SK-N-SH treated with all-trans-retinoic acid at 6 μM for 48 hours (cell line): ENCODE data around the gene FPR1.

Source experiments
- ATAC-seq: fragments of 200-7000 bp; cut with Tn5 transposase; 3 replicates; pipeline ENCODE4 v1.9.1; 2020; ENCODE audit warnings: mild to moderate bottlenecking, moderate library complexity
- ARNTL ChIP-seq: fragments of 450-650 bp; formaldehyde crosslinking; IDR thresholded peaks from 2 replicates; pipeline ENCODE4 v1.5.0; 2020; ENCODE audit warnings: low read depth, mild to moderate bottlenecking, moderate library complexity, borderline replicate concordance
- BACH2 ChIP-seq: fragments of 250-450 bp; sonication (Bioruptor Pico); IDR thresholded peaks from 2 replicates; pipeline ENCODE4 v1.9.0; 2021; ENCODE audit warnings: mild to moderate bottlenecking, borderline replicate concordance
- CSDC2 ChIP-seq: fragments of 250-450 bp; sonication (Bioruptor Pico); IDR thresholded peaks from 2 replicates; pipeline ENCODE4 v1.5.0; 2020; ENCODE audit warnings: mild to moderate bottlenecking, moderate library complexity
- ESRRG ChIP-seq: fragments of 250-450 bp; sonication (Bioruptor Pico); IDR thresholded peaks from 2 replicates; pipeline ENCODE4 v1.6.1; 2021; ENCODE audit warnings: mild to moderate bottlenecking
- GLIS3 ChIP-seq: fragments of 250-450 bp; sonication (Bioruptor Pico); IDR thresholded peaks from 2 replicates; pipeline ENCODE4 v1.5.0; 2020; ENCODE audit warnings: mild to moderate bottlenecking, moderate library complexity
- ISL1 ChIP-seq: fragments of 250-450 bp; sonication (Bioruptor Pico); IDR thresholded peaks from 2 replicates; pipeline ENCODE4 v2.1.2; 2022; ENCODE audit warnings: mild to moderate bottlenecking, moderate library complexity
- OSR1 ChIP-seq: fragments of 250-450 bp; sonication (Bioruptor Pico); IDR thresholded peaks from 2 replicates; pipeline ENCODE4 v1.8.0; 2022; ENCODE audit warnings: moderate library complexity, mild to moderate bottlenecking, inconsistent platforms
- PPARA ChIP-seq: fragments of 250-450 bp; sonication (Bioruptor Pico); IDR thresholded peaks from 2 replicates; pipeline ENCODE4 v1.5.0; 2020; ENCODE audit warnings: mild to moderate bottlenecking, borderline replicate concordance
- SNAI2 ChIP-seq: fragments of 250-450 bp; sonication (Bioruptor Pico); IDR thresholded peaks from 2 replicates; pipeline ENCODE4 v1.5.0; 2020; ENCODE audit warnings: mild to moderate bottlenecking, moderate library complexity
- TCF4 ChIP-seq: fragments of 250-450 bp; sonication (Bioruptor Pico); IDR thresholded peaks from 2 replicates; pipeline ENCODE4 v1.8.0; 2021; ENCODE audit warnings: mild to moderate bottlenecking, moderate library complexity, borderline replicate concordance
- TOX ChIP-seq: fragments of 250-450 bp; sonication (Bioruptor Pico); IDR thresholded peaks from 2 replicates; pipeline ENCODE4 v1.8.0; 2021; ENCODE audit warnings: mild to moderate bottlenecking, moderate library complexity, borderline replicate concordance
- ZC3H10 ChIP-seq: fragments of 250-450 bp; sonication (Bioruptor Pico); IDR thresholded peaks from 2 replicates; pipeline ENCODE4 v1.5.1; 2021; ENCODE audit warnings: mild to moderate bottlenecking, moderate library complexity
- ZFP3 ChIP-seq: fragments of 250-450 bp; sonication (Bioruptor Pico); IDR thresholded peaks from 2 replicates; pipeline ENCODE4 v1.5.0; 2020; ENCODE audit warnings: mild to moderate bottlenecking, moderate library complexity
- ZFP30 ChIP-seq: fragments of 450-650 bp; formaldehyde crosslinking; IDR thresholded peaks from 2 replicates; pipeline ENCODE4 v1.5.0; 2022; ENCODE audit warnings: mild to moderate bottlenecking, moderate library complexity
- ZNF565 ChIP-seq: fragments of 450-650 bp; formaldehyde crosslinking; conservative IDR thresholded peaks from 2 replicates; pipeline ENCODE4 v1.5.0; 2020; ENCODE audit warnings: low read depth, mild to moderate bottlenecking, moderate library complexity
- ZNF70 ChIP-seq: fragments of 450-650 bp; formaldehyde crosslinking; IDR thresholded peaks from 2 replicates; pipeline ENCODE4 v1.5.0; 2020; ENCODE audit warnings: mild to moderate bottlenecking, moderate library complexity
- TF ChIP-seq, protein P1 (sequence below): fragments of 250-450 bp; sonication (Bioruptor Pico); IDR thresholded peaks from 2 replicates; pipeline ENCODE4 v1.5.1; 2020; ENCODE audit warnings: low read depth, mild to moderate bottlenecking, moderate library complexity
- TF ChIP-seq, protein P2 (sequence below): fragments of 250-450 bp; sonication (Bioruptor Pico); IDR thresholded peaks from 2 replicates; pipeline ENCODE4 v1.5.1; 2021; ENCODE audit warnings: mild to moderate bottlenecking, moderate library complexity
- TF ChIP-seq, protein P3 (sequence below): fragments of 250-450 bp; sonication (Bioruptor Pico); IDR thresholded peaks from 2 replicates; pipeline ENCODE4 v1.8.0; 2021; ENCODE audit warnings: low read depth, mild to moderate bottlenecking, moderate library complexity, borderline replicate concordance
- TF ChIP-seq, protein P4 (sequence below): fragments of 250-450 bp; sonication (Bioruptor Pico); IDR thresholded peaks from 2 replicates; pipeline ENCODE4 v1.8.0; 2020; ENCODE audit warnings: mild to moderate bottlenecking, moderate library complexity, borderline replicate concordance
- TF ChIP-seq, protein P5 (sequence below): fragments of 250-450 bp; sonication (Bioruptor Pico); IDR thresholded peaks from 2 replicates; pipeline ENCODE4 v1.5.0; 2020; ENCODE audit warnings: mild to moderate bottlenecking, moderate library complexity

The FPR1 gene

DNA sequence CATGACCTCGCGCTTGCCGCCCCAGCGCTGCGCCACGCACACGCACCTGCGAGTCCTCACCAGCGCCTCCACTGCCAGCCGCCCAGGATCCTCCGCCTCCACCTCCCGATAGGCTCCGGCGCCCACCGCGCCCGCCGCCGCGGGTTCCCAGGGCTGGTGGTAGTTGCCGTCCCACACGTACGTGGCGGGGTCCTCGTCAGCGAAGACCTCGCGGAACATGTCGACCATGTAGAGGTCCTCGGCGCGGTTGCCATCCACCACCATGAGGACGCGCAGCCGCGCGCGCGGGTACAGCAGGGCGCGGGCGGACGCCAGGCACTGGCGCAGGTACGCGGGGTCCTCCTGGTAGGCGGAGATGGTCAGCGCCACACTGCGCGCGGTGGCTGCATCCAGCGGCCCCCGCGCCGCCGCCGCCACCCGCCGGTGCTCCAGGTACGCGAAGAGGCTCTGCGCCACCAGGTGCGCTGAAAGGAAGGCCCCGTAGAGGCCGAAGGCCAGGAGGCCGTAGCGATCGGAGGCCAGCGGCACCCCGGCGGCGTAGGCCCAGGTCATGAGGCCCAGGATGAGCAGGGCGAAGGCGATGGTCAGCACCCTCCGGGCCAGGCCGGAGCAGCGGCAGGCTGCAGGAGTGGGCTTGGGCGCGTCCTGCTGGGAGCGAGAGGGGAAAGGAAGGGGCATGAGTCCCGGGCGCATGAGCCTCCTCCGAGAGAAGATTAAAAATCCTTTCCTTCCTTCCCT lies 32.3 kb downstream of the FPR1 start:
- ATAC-seq: peak; percentile 34; the same call in 2 of the 3 replicates
- no peak for TF ChIP-seq PPARA (CRISPR knock-in tag)
- TF ChIP-seq, protein P1, sequence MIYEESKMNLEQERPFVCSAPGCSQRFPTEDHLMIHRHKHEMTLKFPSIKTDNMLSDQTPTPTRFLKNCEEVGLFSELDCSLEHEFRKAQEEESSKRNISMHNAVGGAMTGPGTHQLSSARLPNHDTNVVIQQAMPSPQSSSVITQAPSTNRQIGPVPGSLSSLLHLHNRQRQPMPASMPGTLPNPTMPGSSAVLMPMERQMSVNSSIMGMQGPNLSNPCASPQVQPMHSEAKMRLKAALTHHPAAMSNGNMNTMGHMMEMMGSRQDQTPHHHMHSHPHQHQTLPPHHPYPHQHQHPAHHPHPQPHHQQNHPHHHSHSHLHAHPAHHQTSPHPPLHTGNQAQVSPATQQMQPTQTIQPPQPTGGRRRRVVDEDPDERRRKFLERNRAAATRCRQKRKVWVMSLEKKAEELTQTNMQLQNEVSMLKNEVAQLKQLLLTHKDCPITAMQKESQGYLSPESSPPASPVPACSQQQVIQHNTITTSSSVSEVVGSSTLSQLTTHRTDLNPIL: no peak
- TF ChIP-seq TCF4 (CRISPR knock-in tag): no peak
- no peak for TF ChIP-seq TOX (CRISPR knock-in tag)
- TF ChIP-seq BACH2 (CRISPR knock-in tag): no peak
- TF ChIP-seq, protein P2, sequence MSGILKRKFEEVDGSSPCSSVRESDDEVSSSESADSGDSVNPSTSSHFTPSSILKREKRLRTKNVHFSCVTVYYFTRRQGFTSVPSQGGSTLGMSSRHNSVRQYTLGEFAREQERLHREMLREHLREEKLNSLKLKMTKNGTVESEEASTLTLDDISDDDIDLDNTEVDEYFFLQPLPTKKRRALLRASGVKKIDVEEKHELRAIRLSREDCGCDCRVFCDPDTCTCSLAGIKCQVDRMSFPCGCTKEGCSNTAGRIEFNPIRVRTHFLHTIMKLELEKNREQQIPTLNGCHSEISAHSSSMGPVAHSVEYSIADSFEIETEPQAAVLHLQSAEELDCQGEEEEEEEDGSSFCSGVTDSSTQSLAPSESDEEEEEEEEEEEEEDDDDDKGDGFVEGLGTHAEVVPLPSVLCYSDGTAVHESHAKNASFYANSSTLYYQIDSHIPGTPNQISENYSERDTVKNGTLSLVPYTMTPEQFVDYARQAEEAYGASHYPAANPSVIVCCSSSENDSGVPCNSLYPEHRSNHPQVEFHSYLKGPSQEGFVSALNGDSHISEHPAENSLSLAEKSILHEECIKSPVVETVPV (CRISPR knock-in tag): no peak
- TF ChIP-seq OSR1 (CRISPR knock-in tag): no peak
- TF ChIP-seq ZFP3 (CRISPR knock-in tag): no peak
- no peak for TF ChIP-seq SNAI2 (CRISPR knock-in tag)
- no peak for TF ChIP-seq ZNF565 (CRISPR knock-in tag)
- no peak for TF ChIP-seq ARNTL (CRISPR knock-in tag)
- TF ChIP-seq GLIS3 (CRISPR knock-in tag): no peak
- TF ChIP-seq ZC3H10 (CRISPR knock-in tag): no peak
- no peak for TF ChIP-seq CSDC2 (CRISPR knock-in tag)
- no peak for TF ChIP-seq ISL1
- TF ChIP-seq ZNF70: no peak
- TF ChIP-seq ZFP30 (CRISPR knock-in tag): no peak
- TF ChIP-seq, protein P3, sequence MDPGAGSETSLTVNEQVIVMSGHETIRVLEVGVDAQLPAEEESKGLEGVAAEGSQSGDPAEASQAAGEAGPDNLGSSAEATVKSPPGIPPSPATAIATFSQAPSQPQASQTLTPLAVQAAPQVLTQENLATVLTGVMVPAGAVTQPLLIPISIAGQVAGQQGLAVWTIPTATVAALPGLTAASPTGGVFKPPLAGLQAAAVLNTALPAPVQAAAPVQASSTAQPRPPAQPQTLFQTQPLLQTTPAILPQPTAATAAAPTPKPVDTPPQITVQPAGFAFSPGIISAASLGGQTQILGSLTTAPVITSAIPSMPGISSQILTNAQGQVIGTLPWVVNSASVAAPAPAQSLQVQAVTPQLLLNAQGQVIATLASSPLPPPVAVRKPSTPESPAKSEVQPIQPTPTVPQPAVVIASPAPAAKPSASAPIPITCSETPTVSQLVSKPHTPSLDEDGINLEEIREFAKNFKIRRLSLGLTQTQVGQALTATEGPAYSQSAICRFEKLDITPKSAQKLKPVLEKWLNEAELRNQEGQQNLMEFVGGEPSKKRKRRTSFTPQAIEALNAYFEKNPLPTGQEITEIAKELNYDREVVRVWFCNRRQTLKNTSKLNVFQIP (CRISPR knock-in tag): no peak
- TF ChIP-seq ESRRG: no peak

DNA sequence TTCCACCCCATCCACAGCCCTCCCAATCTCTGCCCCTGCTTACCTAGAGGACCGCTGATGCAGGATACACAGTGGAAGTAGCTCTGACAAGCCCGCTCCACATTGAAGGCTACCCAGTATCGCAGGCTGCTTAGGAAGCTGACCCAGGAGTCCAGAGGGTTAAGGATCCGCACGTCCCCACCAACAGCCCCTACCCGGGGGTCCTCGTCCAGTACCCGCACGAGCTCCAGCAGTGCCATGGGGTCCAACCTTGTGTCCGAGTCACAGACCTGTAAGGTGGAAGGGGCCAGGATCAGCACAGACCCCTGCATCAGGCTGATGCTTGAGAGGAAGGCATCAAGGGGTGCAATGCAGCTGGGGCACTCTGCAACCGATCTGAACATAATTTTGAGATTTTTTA lies 34.8 kb downstream of the FPR1 start:
- no peak for TF ChIP-seq TCF4 (CRISPR knock-in tag)
- TF ChIP-seq ZC3H10 (CRISPR knock-in tag): no peak
- TF ChIP-seq BACH2 (CRISPR knock-in tag): no peak
- TF ChIP-seq TOX (CRISPR knock-in tag): no peak
- TF ChIP-seq, protein P4, sequence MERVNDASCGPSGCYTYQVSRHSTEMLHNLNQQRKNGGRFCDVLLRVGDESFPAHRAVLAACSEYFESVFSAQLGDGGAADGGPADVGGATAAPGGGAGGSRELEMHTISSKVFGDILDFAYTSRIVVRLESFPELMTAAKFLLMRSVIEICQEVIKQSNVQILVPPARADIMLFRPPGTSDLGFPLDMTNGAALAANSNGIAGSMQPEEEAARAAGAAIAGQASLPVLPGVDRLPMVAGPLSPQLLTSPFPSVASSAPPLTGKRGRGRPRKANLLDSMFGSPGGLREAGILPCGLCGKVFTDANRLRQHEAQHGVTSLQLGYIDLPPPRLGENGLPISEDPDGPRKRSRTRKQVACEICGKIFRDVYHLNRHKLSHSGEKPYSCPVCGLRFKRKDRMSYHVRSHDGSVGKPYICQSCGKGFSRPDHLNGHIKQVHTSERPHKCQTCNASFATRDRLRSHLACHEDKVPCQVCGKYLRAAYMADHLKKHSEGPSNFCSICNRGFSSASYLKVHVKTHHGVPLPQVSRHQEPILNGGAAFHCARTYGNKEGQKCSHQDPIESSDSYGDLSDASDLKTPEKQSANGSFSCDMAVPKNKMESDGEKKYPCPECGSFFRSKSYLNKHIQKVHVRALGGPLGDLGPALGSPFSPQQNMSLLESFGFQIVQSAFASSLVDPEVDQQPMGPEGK (CRISPR knock-in tag): no peak
- no peak for TF ChIP-seq SNAI2 (CRISPR knock-in tag)
- no peak for TF ChIP-seq PPARA (CRISPR knock-in tag)
- no peak for TF ChIP-seq ZFP30 (CRISPR knock-in tag)
- TF ChIP-seq, protein P5, sequence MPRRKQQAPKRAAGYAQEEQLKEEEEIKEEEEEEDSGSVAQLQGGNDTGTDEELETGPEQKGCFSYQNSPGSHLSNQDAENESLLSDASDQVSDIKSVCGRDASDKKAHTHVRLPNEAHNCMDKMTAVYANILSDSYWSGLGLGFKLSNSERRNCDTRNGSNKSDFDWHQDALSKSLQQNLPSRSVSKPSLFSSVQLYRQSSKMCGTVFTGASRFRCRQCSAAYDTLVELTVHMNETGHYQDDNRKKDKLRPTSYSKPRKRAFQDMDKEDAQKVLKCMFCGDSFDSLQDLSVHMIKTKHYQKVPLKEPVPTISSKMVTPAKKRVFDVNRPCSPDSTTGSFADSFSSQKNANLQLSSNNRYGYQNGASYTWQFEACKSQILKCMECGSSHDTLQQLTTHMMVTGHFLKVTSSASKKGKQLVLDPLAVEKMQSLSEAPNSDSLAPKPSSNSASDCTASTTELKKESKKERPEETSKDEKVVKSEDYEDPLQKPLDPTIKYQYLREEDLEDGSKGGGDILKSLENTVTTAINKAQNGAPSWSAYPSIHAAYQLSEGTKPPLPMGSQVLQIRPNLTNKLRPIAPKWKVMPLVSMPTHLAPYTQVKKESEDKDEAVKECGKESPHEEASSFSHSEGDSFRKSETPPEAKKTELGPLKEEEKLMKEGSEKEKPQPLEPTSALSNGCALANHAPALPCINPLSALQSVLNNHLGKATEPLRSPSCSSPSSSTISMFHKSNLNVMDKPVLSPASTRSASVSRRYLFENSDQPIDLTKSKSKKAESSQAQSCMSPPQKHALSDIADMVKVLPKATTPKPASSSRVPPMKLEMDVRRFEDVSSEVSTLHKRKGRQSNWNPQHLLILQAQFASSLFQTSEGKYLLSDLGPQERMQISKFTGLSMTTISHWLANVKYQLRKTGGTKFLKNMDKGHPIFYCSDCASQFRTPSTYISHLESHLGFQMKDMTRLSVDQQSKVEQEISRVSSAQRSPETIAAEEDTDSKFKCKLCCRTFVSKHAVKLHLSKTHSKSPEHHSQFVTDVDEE (CRISPR knock-in tag): no peak
- TF ChIP-seq CSDC2 (CRISPR knock-in tag): no peak
- ATAC-seq: no peak
